ENCODE measurements around the gene ANKIB1. TPM values are rescaled to one million over a fixed set of nuclear protein-coding genes. Genes with fewer than 3 reads are reported as not detected.

The ANKIB1 gene
- total RNA-seq, 2 experiments from 2014 or later: 60.0 to 66.9 TPM

GRCh38 chr7:92331508-92331907 is 85.7 kb downstream of the ANKIB1 start:
- Histone ChIP-seq H3K27ac (ENCODE audit: low read depth in 1 of 2, low read length in 2 of 2) (no peak overlapping the region), H3K4me1 (ENCODE audit: insufficient read depth, low read length) (no peaks in the 10 kb centered on the region), H3K4me3 (ENCODE audit: low read length) (no peak overlapping the region), H3K36me3 (ENCODE audit: insufficient read depth, low read length) (peaks cover 16% of the 10 kb centered on the region), H3K27me3 (ENCODE audit: control insufficient read depth in 1 of 2, insufficient read depth in 2 of 2, low read length in 2 of 2) (no peaks in the 10 kb centered on the region), H3K9me3 (ENCODE audit: control insufficient read depth in 1 of 2, insufficient read depth in 1 of 2, low read length in 2 of 2) (no peaks in the 10 kb centered on the region)
- DNase-seq (no peak), ATAC-seq (ENCODE audit: poor library complexity) (no peak)
- CTCF ChIA-PET: no interaction called here
- TF ChIP-seq, protein P1, sequence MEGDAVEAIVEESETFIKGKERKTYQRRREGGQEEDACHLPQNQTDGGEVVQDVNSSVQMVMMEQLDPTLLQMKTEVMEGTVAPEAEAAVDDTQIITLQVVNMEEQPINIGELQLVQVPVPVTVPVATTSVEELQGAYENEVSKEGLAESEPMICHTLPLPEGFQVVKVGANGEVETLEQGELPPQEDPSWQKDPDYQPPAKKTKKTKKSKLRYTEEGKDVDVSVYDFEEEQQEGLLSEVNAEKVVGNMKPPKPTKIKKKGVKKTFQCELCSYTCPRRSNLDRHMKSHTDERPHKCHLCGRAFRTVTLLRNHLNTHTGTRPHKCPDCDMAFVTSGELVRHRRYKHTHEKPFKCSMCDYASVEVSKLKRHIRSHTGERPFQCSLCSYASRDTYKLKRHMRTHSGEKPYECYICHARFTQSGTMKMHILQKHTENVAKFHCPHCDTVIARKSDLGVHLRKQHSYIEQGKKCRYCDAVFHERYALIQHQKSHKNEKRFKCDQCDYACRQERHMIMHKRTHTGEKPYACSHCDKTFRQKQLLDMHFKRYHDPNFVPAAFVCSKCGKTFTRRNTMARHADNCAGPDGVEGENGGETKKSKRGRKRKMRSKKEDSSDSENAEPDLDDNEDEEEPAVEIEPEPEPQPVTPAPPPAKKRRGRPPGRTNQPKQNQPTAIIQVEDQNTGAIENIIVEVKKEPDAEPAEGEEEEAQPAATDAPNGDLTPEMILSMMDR (IDR thresholded peaks at IDR 0.05): no peak
- POLR2A ChIA-PET: no interaction called here
- Mint-ChIP-seq H3K9me3 (peaks cover 2% of the 10 kb centered on the region), H3K4me3 (no peak overlapping the region), H3K36me3 (ENCODE audit: low read depth) (peaks cover 62% of the 10 kb centered on the region), H3K27me3 (no peaks in the 10 kb centered on the region), H3K27ac (no peak overlapping the region), H3K4me1 (ENCODE audit: low read depth) (no peaks in the 10 kb centered on the region)
- intact Hi-C loops (cut with DNase I, micrococcal nuclease): no loop called here

GRCh38 chr7:92332782-92333181 is 87.0 kb downstream of the ANKIB1 start:
- H3K27ac ChIP-seq (ENCODE audit: low read depth in 1 of 2, low read length in 2 of 2): no peak overlapping the region
- no peak overlapping the region for H3K4me3 ChIP-seq (ENCODE audit: low read length)
- ChIA-PET CTCF (no interaction called here), POLR2A (no interaction called here)
- no peaks in the 10 kb centered on the region for H3K9me3 ChIP-seq (ENCODE audit: control insufficient read depth in 1 of 2, insufficient read depth in 1 of 2, low read length in 2 of 2)
- no peak overlapping the region for H3K27ac Mint-ChIP-seq
- H3K36me3 ChIP-seq (ENCODE audit: insufficient read depth, low read length): peaks cover 16% of the 10 kb centered on the region
- intact Hi-C loops (cut with DNase I, micrococcal nuclease): no loop called here
- H3K9me3 Mint-ChIP-seq: peaks cover 2% of the 10 kb centered on the region
- TF ChIP-seq, protein P1 (IDR thresholded peaks at IDR 0.05): no peak
- no peak for DNase-seq
- H3K4me3 Mint-ChIP-seq: no peak overlapping the region
- H3K4me1 Mint-ChIP-seq (ENCODE audit: low read depth): no peaks in the 10 kb centered on the region
- H3K36me3 Mint-ChIP-seq (ENCODE audit: low read depth): peaks cover 63% of the 10 kb centered on the region
- no peaks in the 10 kb centered on the region for H3K4me1 ChIP-seq (ENCODE audit: insufficient read depth, low read length)
- no peaks in the 10 kb centered on the region for H3K27me3 Mint-ChIP-seq
- H3K27me3 ChIP-seq (ENCODE audit: control insufficient read depth in 1 of 2, insufficient read depth in 2 of 2, low read length in 2 of 2): no peaks in the 10 kb centered on the region
- ATAC-seq (ENCODE audit: poor library complexity): no peak

DNA sequence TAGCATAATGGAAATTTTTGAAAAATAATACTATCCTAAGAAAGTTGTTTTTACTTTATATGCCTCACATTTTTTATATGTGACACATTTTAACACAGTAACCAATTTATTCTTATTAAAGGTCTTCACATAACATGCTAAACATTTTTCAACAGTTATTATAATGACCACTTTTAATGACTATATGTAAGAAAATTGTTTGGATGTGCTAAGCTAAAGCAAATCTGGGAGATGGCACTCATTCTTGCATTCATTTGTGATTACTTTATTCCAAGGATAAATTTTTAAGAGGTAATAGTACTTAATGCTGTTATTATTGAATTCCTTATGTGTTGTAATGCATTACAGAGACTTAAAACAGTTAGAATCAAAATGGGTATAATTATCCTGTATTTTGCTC is 88.1 kb downstream of the ANKIB1 start:
- CTCF ChIA-PET: no interaction called here
- intact Hi-C loops (cut with DNase I, micrococcal nuclease): no loop called here
- Mint-ChIP-seq H3K27ac (no peak overlapping the region), H3K27me3 (no peaks in the 10 kb centered on the region), H3K9me3 (peaks cover 2% of the 10 kb centered on the region), H3K4me1 (ENCODE audit: low read depth) (no peaks in the 10 kb centered on the region), H3K4me3 (no peak overlapping the region), H3K36me3 (ENCODE audit: low read depth) (peaks cover 58% of the 10 kb centered on the region)
- DNase-seq (no peak), ATAC-seq (ENCODE audit: poor library complexity) (no peak)
- Histone ChIP-seq H3K36me3 (ENCODE audit: insufficient read depth, low read length) (peaks cover 12% of the 10 kb centered on the region), H3K4me3 (ENCODE audit: low read length) (no peak overlapping the region), H3K4me1 (ENCODE audit: insufficient read depth, low read length) (no peaks in the 10 kb centered on the region), H3K27ac (ENCODE audit: low read depth in 1 of 2, low read length in 2 of 2) (no peak overlapping the region), H3K9me3 (ENCODE audit: control insufficient read depth in 1 of 2, insufficient read depth in 1 of 2, low read length in 2 of 2) (no peaks in the 10 kb centered on the region), H3K27me3 (ENCODE audit: control insufficient read depth in 1 of 2, insufficient read depth in 2 of 2, low read length in 2 of 2) (no peaks in the 10 kb centered on the region)
- POLR2A ChIA-PET: no interaction called here
- TF ChIP-seq, protein P1 (IDR thresholded peaks at IDR 0.05): no peak

Data from CD4-positive, alpha-beta T cell (primary cell).